ENCODE data around the gene SMIM28.

Gene SMIM28

GRCh38 chr6:138429761-138430160 lies 52.1 kb downstream of the SMIM28 start:
- no peaks in the 10 kb centered on the region for H4K20me1 ChIP-seq
- peaks cover 0 to 67% (median 30%) of the 10 kb centered on the region in 11 experiments; a peak in 14 of 22 replicates for H3K36me3 ChIP-seq
- H3K4me3 ChIP-seq: no peak overlapping the region
- no peak for TF ChIP-seq Cebpa-rat (IDR thresholded peaks at IDR 0.05)
- no peak overlapping the region for H3K9ac ChIP-seq
- no peaks in the 10 kb centered on the region for H3K27me3 ChIP-seq
- H3K4me1 ChIP-seq: peaks cover 0 to 29% (median 12%) of the 10 kb centered on the region in 10 experiments; a peak in 12 of 20 replicates
- H3K27ac ChIP-seq: no peak overlapping the region
- no peak overlapping the region for H3K4me2 ChIP-seq
- no peaks in the 10 kb centered on the region for H3K9me3 ChIP-seq (replicated peaks in 1 of 11)

DNA sequence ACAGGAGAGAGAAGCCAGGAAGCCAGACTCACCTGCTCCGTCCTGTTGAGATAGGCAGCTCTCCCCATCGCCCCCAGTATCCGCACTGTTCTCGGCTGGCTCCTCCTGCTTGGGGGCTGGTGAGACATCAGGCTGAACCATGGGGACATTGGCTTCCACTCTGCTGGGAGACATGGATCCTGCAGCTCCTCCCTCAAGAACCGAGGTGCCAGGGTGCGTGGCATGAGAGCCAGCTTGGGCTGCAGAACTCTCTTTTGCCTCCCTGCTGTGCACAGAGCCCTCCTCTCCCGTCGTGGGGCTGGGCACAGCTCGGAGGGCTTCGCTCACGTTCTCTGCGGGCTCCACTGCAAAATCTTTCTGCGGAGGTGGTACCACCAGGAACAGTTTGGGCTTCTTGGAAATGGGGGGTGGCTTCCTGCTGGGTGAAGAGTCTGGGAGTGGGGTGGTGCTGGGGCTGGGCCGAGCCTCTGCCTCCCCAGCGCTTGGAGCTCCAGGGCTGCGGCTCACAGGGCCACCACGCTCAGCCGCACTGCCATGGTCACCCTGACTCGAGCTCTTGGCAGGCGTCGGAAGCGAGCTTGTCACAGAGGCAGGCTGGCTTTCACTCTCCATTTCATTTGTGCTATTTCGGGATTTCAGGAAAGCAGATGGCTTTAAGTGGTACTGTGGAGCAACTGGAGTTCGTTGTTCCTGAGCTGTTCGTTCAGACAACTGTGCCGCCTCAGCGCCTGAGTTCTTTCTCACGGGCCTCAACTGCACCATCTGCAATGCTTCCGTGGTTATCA lies 52.8 kb downstream of the SMIM28 start:
- Histone ChIP-seq H3K27me3 (no peaks in the 10 kb centered on the region), H3K27ac (no peak overlapping the region), H3K4me1 (peaks cover 0 to 37% (median 12%) of the 10 kb centered on the region in 10 experiments; a peak in 12 of 20 replicates), H3K4me2 (peak overlapping the region in 4 of 11 experiments; percentile 57 to 69 (median 62); a peak in 8 of 22 replicates), H3K9me3 (replicated peaks in 1 of 11) (no peaks in the 10 kb centered on the region), H3K4me3 (no peak overlapping the region), H3K36me3 (peaks cover 0 to 69% (median 29%) of the 10 kb centered on the region in 11 experiments; a peak in 14 of 22 replicates), H3K9ac (no peak overlapping the region), H4K20me1 (no peaks in the 10 kb centered on the region)
- TF ChIP-seq Cebpa-rat (IDR thresholded peaks at IDR 0.05): no peak

GRCh38 chr6:138431256-138432062 lies 53.8 kb downstream of the SMIM28 start:
- Histone ChIP-seq H3K9me3 (replicated peaks in 1 of 11) (no peaks in the 10 kb centered on the region), H3K4me3 (no peak overlapping the region)

DNA sequence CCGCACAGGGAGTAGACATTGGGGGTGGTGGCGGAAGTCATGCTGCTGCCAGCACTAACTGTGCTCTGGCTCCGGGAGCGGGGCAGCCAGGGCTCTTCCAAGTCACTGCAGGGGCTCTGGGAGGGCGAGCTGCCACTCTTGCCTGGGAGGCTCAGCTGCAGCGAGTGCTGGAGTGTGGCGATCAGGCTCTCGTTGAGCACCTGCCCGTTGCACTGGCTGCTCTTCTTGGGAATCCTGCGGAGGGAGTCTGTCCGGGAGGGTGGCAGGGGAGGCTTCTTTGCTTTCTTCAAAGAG lies 54.3 kb downstream of the SMIM28 start:
- no peaks in the 10 kb centered on the region for H3K9me3 ChIP-seq (replicated peaks in 1 of 11)

More at GRCh38 chr6:138431256-138432062, 53.8 kb downstream of the SMIM28 start:
- Histone ChIP-seq H3K4me1 (peaks cover 0 to 38% (median 12%) of the 10 kb centered on the region in 10 experiments; a peak in 12 of 20 replicates), H3K27ac (0 out of 22 replicates have a peak overlapping the region, but pooled peaks of 1 of the 11 experiments have one; percentile 7), H3K27me3 (no peaks in the 10 kb centered on the region), H3K9ac (no peak overlapping the region), H3K36me3 (peaks cover 0 to 76% (median 28%) of the 10 kb centered on the region in 11 experiments; a peak in 15 of 22 replicates), H4K20me1 (no peaks in the 10 kb centered on the region), H3K4me2 (peak overlapping the region in 6 of 11 experiments; percentile 13 to 69 (median 58); a peak in 12 of 22 replicates)
- no peak for TF ChIP-seq Cebpa-rat (IDR thresholded peaks at IDR 0.05)

More for the DNA sequence above, 54.3 kb downstream of the SMIM28 start:
- Histone ChIP-seq H3K4me2 (peak overlapping the region in 5 of 11 experiments; percentile 49 to 69 (median 60); a peak in 10 of 22 replicates), H4K20me1 (no peaks in the 10 kb centered on the region), H3K4me1 (peaks cover 0 to 38% (median 12%) of the 10 kb centered on the region in 10 experiments; a peak in 12 of 20 replicates), H3K9ac (no peak overlapping the region), H3K27ac (0 out of 22 replicates have a peak overlapping the region, but pooled peaks of 1 of the 11 experiments have one; percentile 7), H3K27me3 (no peaks in the 10 kb centered on the region), H3K4me3 (no peak overlapping the region), H3K36me3 (peaks cover 0 to 77% (median 27%) of the 10 kb centered on the region in 11 experiments; a peak in 15 of 22 replicates)
- TF ChIP-seq Cebpa-rat (IDR thresholded peaks at IDR 0.05): no peak

All from BLaER1 treated with 17β-estradiol and CSF1 and Interleukin-3, amounts not matched to agents 10 nM and 100 nM (cell line).